EH (cell line): ENCODE results near the gene PRDM2.

Experiments used
- DNase-seq: peaks from one replicate; pipeline ENCODE4 v3.0.0-alpha.2; 2015; ENCODE audit warnings: low read depth

The PRDM2 gene

DNA sequence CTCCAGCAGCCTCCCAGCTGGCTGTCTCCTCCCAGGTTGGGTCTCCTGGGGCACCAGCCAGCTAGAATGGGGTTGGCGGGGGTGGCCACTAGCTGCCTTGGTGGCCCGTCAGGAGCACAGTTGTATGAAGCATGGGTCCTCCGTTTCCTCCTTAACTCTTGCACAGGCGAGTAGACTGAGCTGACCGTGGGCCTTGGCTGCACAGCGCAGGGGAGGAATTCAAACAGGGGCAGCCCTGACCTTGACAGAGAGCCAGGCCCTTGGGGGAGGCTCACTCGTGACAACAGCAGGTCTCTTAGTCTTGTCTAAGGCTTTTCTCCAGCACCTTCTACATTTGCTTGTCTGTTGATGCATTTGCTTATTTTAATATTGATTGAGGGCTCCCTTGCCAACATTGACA is 114.1 kb downstream of the PRDM2 start:
- DNase-seq, result no peak

DNA sequence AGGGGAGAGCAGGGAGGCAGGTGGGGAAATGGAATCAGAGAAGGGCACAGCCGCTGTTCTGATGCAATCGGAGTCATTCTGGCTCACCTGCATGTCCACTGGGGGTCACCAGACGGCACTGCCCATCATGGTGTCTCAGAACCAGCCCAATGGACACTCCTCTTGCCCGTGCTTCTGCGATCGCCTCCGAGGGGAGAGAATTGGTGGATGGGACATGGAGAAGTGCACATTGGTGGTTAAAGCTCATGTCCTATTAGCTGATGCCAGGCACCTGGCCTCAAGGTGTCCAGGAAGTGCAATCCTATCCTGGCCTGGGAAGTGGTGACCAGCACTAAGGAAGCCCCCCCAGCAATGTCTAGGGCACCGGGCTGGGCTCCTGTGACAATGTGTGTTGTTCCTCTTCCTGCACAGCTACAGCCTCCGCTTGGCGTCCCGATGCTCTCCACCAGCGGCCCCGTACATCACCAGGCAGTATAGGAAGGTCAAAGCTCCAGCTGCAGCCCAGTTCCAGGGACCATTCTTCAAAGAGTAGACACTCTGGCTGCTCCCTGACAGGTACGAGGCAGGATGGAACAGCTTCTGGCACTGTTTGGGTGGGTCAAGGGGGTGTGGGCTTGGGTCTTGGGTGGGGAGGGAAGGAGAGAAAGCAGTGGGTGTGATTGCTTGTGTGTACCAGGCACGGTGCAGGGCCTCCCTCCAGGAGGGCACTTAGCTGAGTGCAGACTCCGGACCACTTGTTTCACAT is 116.2 kb downstream of the PRDM2 start:
- DNase-seq, result no peak

DNA sequence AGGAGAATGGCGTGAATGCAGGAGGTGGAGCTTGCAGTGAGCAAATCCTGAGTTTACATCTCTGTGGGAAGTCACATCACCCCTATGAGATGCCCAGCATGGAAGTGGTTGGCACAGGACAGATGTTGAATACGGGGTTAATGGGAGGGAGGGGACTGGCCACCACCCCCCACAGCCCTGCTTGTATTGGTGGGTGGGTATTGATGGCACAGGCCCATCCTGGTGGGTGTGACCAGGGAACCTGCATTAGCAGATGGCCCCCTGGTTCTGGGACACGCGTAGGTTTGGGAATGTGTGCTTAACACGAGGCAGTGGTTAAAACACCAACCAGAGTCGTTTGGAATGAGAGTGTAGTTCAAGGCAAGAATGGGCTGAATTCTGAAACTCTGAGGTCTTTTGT is 117.9 kb downstream of the PRDM2 start:
- no peak for DNase-seq

DNA sequence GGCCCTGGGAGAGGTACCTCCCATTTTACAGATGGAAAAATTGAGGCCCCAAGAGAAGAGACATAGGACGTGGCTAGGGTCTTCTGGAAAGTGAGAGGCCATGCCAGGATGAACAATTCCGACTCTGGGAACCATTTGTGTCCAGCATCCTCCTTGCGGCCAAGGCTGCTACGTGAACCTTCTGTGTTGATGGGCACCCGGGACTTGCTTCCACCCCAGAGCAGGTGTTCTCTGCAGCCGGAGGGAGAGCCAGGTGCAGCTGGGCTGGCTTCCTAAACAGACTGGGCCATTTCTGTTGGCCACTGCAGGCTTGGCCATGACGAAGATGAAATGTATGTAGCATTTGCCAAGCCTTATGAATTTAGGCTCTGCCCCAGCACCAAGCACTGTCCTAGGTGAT is 118.9 kb downstream of the PRDM2 start:
- no peak for DNase-seq

DNA sequence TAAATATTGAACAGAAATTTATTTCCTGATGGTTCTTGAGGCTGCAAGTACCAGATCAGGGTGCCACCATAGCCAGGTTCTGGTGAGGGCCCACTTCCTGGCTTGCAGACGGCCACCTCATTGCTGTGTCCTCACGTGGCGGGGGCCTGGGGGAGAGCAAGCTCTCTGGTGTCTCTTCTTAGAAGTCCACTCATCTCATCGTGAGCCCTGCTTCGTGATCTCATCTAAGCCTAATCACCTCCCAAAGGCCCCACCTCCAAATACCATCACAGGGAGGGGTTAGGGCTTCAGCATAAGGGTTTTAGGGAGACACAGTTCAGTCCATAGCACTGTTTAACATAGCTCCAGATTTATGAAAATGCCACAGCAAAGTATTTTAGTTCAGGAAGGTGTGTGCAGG is 119.7 kb downstream of the PRDM2 start:
- no peak for DNase-seq

DNA sequence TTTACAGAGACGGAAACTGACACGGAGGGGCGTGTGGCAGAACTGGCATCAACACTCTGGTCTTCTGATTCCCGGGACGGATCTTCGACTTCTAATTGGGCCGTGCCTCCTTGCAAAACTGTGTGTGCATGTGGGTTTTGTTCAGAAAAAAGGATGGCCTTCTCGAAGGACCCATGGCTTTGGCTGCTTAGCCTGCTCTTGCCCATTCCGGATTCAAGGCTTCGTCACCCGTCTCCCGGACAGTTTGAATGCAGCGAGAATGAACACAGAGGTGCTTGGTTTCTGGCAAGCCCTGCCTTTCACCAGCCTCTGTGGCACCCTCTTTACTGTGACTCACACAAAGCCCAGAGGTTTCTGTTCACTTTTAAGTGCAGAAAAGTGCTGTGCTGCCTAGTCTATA is 120.1 kb downstream of the PRDM2 start:
- no peak for DNase-seq

DNA sequence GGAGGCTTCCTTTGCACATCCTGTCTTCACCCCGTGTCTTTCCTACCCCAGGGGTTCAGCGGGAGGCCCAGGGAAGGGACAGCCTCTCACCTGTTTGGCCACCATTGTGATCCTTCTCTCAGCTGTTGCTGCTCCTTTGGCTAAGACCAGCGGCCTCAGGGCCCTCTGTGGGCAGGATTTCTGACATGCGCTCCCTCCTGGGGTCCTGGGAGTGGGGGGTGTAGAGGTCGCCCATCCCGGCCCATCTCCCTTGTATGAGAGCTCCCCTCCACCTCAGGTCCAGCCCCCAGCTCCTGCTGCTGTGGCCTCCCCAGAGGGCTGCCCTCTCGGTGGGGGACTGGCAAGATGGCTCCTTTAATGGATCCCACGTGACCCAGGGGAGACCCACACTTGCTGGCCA is 120.5 kb downstream of the PRDM2 start:
- no peak for DNase-seq

DNA sequence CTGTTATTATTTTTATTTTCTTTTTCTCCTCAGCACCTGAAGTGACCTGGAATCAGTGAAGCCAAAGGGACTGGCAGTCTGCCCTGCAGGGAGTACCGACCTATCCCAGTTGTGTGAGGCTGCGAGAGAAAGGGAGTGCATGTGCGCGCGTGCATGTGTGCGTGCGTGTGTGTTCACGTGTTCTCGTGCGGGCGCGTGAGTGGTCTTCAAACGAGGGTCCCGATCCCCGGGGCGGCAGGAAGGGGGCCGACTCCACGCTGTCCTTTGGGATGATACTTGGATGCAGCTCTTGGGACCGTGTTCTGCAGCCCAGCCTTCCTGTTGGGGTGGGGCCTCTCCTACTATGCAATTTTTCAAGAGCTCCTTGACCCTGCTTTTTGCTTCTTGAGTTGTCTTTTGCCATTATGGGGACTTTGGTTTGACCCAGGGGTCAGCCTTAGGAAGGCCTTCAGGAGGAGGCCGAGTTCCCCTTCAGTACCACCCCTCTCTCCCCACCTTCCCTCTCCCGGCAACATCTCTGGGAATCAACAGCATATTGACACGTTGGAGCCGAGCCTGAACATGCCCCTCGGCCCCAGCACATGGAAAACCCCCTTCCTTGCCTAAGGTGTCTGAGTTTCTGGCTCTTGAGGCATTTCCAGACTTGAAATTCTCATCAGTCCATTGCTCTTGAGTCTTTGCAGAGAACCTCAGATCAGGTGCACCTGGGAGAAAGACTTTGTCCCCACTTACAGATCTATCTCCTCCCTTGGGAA is 123.3 kb downstream of the PRDM2 start:
- no peak for DNase-seq

DNA sequence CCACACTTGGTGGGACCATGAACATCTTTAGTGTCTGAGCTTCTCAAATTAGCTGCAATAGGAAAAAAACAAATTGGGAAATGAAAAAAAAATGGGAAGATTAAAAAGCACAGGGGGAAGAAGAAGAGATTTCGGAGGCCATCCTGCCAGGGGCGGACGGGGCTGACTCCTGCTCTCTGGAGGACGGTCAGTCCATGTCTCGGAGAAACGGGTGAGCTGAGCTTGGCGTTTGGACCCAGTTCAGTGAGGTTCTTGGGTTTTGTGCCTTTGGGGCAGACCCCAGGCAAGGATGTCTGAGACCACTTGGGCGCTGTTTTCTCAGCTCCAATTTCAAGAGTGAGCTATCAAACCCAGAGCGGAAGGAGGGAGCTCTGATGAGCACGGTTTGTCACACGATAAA is 123.9 kb downstream of the PRDM2 start:
- DNase-seq, result no peak

DNA sequence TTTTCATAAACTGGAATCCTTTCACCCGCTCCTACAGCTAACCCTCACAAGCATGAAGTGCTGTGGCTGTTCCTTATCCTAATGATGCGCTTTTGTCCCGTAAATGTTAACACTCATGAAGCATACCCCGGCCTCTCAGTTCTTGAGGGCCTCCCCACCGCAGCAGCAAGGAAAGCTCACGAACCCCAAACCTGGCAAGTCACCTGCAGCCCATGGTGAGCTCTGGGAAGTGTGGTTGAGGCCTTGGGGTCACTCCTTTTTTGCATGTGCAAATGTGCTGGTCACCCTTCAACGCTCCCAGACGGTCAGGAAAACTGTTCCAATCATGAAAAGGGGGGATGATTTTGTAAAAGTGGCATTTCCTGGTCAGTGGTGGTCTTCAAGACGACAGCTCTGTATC is 124.6 kb downstream of the PRDM2 start:
- no peak for DNase-seq

DNA sequence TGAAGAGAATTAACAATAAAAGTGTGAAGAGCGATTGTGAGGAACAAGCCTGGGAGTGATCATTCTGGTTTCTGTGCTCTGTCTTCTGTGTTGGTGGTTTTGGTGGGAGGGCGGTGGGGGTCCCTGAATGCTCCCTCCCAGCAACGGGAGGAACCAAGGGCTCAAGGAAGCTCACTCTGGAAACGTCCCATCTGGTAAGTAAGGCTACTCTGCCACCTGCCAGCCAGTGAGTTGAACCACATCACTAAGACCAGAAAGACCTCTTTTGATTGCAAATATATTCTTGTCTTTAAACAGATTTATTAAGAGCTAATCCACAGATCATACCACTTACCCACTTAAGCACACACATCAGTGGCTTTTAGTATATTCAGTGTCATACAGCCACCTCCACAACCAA is 125.0 kb downstream of the PRDM2 start:
- DNase-seq, result peak; percentile 13

DNA sequence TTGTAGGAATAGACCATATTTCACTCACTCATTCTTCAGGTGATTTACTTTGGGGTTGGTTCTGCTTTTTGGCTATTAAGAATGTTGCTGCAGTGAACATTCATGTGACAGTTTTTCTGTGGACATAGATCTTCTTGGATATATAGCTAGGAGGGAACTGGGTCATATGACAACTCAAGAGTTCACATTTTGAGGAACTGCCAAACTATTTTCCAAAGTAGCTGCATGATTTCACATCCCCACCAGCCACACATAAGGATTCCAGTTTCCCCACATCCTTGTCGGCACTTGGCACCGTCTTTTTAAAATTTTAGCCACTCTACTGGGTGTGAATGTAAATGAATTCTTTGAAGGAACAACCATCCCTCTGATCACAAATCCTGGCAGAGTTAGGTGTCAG is 126.0 kb downstream of the PRDM2 start:
- DNase-seq, result no peak

DNA sequence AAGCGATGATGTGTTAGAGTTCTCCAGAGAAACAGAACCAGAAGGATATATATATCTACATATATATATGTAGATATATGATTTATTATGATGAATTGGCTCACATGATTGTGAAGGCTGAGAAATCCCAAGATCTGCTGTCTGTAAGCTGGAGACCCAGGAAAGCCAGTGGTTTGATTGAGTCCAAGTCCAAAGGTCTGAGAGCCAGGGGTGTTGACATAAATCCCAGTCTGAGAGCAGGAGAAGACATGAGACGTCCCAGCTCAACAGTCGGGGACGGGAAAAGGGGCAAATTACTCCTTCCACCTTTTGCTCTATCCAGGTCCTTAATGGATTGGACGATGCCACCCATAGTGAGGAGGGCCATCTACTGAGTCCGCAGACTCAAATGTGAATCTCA is 126.6 kb downstream of the PRDM2 start:
- no peak for DNase-seq

DNA sequence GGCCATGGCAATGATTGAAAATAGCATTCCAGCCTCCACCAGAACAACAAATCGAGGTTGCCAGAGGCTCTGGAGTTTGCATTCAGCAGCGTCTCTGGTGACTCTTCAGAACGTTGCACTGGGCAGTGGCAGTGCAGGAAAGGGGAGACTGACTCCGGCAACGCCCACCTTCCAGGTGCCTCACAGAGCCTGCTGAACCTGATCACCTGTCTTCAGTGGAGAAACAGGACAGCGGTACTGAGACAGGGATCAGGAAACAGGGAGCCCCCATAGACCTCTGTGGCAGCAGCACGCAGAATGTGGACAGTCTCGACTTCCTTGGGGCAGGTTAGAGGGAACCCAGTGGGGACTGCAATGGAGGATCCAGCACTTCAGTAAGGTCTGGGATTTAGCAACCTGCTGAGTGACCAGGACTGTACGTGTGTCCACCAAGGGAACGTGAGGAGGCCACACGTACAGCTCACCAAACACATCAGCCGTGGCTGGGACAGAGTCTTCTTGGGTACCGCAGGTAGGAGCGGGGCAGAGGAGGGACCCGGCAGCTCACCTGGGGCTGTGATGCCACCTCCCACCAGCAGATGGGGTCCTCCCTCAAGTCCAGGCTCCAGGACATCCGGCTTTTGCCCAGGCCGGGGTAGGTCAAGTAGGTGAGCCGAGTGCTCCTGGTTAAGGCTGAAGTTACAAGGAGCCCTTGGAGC is 128.6 kb downstream of the PRDM2 start:
- DNase-seq, result no peak

DNA sequence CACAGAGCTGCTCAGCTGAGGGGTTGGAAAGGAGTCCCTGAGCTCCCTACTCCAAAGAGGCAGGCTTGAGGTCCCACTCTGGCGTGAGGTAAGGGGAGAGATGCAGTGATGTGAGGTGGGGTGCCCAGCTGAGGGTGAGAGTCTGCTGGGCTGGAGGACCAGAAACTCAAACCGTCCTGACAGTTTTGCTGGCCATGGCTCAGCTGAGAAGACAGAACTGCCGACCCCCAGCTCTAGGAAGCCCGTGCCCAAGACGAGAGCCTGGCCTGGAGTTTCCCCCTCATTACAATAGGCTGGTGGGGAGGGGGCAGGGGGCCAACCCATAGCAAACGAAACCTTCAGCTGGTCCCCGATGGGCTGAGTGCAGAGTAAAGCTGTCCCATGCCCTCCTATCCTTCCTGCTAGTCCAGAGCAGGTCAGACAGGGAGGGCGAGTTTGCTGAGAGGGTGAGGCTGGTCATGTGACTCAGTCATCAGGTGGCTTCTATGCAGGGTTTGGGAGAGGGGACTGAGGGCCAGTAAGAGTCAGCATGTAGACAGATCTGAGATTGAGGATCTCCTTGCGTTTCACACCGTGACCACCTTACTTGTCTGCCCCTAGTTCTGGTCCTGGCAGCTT is 129.3 kb downstream of the PRDM2 start:
- DNase-seq, result no peak

DNA sequence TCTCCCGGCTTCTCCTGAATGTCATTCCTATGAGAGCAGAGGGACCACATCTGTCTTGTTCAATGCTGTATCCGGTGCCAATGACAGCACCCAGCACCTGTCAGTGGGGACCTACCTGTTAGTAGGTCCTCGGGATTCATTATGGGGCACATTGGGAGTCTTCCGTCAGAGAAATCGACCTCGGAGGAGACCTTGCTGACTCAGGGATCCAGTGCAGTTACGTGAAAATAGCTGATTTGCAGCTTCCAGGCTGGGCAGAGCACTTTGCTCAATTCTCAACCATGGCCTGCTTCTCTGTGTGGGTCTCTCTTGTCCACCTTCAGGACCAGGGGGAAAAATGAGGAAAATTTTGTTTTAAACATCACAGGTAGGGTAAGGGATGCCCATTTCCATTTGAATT is 130.2 kb downstream of the PRDM2 start:
- DNase-seq, result no peak

DNA sequence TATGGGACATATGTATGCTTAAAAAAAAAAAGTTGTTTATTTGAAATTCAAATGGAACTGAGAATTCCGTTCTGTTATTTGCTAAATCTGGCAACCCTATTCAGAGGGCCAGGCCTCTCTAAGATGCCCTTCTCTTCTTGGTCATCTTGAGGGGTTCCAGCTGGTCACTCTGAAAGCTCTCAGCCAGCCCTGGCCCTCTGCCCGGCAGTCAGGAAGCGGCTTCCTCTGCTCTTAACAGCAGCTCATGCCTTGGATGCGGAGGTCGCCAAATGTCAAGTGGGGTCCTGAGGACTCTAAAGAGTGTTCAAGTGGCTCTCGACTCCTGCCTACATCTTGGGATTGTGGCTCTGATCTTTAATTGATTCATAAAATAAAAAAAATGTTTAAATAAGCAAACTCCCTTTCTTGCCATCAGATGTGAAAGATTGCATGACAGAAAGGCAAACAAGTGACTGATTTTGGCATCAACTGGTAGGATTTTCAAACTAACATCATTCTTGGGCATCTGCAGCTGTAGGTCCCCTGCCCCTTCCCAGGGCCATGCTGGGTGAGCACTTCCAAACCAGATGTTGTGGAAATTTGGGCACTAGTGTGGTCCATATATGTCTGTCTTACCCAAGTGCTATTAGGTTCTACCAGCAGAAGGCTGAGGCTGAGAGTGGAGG is 130.8 kb downstream of the PRDM2 start:
- DNase-seq, result no peak

DNA sequence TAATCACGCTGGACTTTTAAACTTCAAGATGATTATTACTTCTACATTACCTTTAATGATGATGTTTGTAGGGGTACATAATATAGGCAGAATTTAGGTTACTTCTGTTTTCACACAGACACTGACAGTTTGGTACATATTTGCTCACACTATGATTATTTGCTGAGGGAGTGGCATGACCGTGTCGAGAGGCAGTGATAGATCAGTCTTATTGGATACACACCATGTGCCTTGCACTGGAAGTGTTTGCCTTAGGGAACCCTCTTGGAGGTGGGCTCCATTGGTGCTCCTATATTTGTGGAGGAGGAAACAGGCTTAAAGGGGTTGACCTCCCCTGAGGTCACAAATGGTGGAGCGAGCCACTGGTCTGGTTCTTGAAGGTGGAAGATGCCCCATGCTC is 132.1 kb downstream of the PRDM2 start:
- no peak for DNase-seq

DNA sequence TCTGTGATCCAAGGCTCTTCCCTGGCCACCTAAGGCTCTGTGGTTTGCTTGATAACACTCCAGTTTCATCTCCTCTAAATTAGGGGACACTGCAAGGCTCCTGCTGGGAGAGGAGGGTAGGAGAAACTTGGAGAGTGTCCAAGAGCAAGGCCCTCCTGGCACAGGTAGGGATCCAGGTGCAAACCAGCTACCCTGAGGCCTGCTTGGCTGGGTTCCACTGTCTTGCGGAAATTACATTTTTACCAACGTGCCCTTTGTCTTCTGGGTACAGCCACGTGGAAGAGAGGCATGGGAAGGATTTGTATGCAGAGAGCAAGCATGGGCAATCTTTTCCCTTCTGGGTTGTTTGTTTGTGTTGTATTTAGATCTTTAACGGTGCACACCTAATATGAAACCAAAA is 132.5 kb downstream of the PRDM2 start:
- DNase-seq, result no peak

DNA sequence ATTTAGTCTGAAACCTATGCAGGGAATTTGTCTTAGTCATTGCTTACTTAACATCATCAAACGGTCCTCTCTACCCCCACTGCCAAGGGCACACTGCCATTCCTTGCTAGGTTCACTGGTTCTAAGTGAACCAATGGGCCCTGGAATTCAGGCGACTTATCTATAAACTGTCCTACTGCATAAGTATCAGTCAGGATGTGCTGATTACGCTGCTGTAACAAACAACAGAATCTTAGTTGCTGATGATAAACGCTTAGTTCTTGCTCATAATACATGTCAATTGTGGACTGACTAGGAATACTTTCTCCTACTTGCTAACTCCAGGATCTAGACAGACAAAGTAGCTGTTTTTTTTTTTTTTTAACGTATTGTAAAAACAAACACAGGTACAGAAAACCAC is 136.1 kb downstream of the PRDM2 start:
- no peak for DNase-seq

DNA sequence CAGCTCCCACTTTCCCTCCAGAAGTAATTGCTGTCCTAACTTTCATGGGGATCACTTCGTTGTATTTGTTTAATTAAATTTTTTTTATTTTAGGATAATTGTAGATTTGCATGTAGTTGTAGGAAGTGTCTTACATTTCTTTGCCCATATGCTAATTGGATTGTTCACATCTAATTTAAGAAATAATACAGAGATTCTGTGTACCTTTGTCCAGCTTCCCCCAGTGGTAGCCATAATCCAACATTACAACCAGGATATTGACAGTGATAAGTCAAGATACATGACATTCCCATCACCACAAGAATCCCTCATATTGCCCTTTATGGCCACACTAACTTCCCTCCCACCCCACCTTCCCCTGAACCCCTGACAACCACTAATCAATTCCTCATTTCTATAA is 136.6 kb downstream of the PRDM2 start:
- no peak for DNase-seq

DNA sequence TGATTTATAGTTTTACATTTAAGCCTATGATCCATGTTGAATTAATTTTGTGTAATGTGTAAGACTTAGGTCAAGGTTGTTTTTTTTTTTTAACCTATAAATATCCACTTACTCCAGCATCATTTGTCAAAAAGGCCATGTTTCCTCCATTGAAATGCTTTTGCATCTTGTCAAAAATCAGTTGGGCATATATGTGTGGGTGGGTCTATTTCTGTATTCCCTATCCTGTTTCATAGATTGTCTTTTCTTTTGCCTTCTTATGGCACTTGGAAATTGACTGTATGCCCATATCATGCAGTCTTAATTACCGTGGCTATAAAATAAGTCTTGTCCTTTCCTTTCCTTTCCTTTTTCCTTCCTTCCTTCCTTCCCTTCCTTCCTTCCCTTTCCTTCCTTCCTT is 138.2 kb downstream of the PRDM2 start:
- DNase-seq, result no peak
